ENCODE data around the gene GABRR3. TPM values are rescaled to one million over a fixed set of nuclear protein-coding genes. Genes with fewer than 3 reads are reported as not detected.

Gene GABRR3
- polyA plus RNA-seq, 1 of the 3 experiments (the other 2 are of a cell fraction), result not detected

DNA sequence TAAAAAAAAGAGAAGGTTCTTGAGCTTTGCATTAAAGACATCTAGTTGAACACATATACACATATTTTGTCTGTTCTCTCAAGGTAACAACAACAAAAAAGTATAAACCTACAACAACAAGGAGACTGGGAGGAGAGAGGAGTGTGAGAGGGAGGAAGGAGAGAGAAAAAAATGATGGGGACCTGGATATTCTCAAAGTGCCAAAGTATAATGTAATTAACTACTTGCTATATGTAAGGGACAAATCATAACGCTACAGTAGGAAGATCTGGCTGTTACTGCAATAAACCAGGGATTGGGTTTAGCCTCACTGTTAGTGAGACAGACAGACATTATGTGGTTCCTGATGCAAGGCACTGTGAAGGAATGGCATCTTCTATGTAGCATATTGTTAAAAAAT lies 14.2 kb upstream of the GABRR3 start:
- Histone ChIP-seq H3K9me2 (no peaks in the 10 kb centered on the region), H3K79me2 (ENCODE audit: insufficient read depth) (no peaks in the 10 kb centered on the region), H3K9me3 (no peaks in the 10 kb centered on the region), H4K20me1 (ENCODE audit: insufficient read depth) (no peaks in the 10 kb centered on the region), H3K4me3 (ENCODE audit: low read depth in 2 of 2, low read length in 1 of 2) (no peak overlapping the region), H3K36me3 (replicated peaks in 1 of 2; ENCODE audit: control insufficient read depth in 1 of 2, insufficient read depth in 2 of 2, low read length in 1 of 2) (no peaks in the 10 kb centered on the region), H3K27me3 (ENCODE audit: insufficient read depth) (no peaks in the 10 kb centered on the region; the same call in 1 of the 2 replicates), H3K4me2 (no peak overlapping the region), H3K27ac (ENCODE audit: low read depth in 2 of 2, low read length in 1 of 2) (no peak overlapping the region), H3K4me1 (ENCODE audit: control insufficient read depth in 1 of 2, insufficient read depth in 2 of 2, low read depth in 1 of 2, low read length in 1 of 2) (no peaks in the 10 kb centered on the region), H2AFZ (ENCODE audit: low read depth) (no peak overlapping the region), H3F3A (replicated peaks; ENCODE audit: insufficient read depth) (no peaks in the 10 kb centered on the region), H3K9ac (no peak overlapping the region)
- no peak for TF ChIP-seq ELF1 (IDR thresholded peaks at IDR 0.05)
- TF ChIP-seq SMC3 (IDR thresholded peaks at IDR 0.05; ENCODE audit: low read depth, low read length), result no peak
- no peak for TF ChIP-seq MAX (IDR thresholded peaks at IDR 0.05; ENCODE audit: low read depth)
- no peak for TF ChIP-seq MEF2A (IDR thresholded peaks at IDR 0.05; ENCODE audit: borderline replicate concordance, low read depth)
- DNase-seq, result no peak
- WGBS (ENCODE audit: low lambda C conversion rate), result 0% methylated on average over 1 of the region's 1 CpG
- ChIA-PET POLR2A (no interaction called here), CTCF (interaction anchor here (0.6 to 1.2 kb wide), 5 partner anchors 9 to 280 kb away, joined by 3 to 4 read pairs (median 3); no protein-coding TSS in a partner anchor)

DNA sequence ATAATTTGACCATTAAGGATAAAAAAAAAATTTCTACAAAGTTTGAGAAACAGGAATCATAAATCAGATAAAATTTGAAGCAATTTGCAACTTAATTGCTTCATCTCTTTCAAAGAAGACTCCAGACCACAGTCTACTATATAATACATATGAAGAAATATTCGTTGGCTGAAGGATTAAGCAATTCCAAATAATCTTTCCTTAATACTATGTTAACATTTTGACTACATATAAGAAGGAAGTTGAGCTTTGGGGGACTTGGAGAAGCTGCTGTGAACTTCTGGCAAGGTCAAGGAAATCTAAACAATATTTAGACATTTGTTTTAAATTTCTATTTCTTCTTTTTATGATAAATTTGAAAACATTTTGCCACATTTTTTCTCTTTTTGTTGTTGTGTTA lies 13.5 kb upstream of the GABRR3 start:
- Histone ChIP-seq H3K27ac (ENCODE audit: low read depth in 2 of 2, low read length in 1 of 2) (no peak overlapping the region), H3K36me3 (replicated peaks in 1 of 2; ENCODE audit: control insufficient read depth in 1 of 2, insufficient read depth in 2 of 2, low read length in 1 of 2) (no peaks in the 10 kb centered on the region), H3K4me1 (ENCODE audit: control insufficient read depth in 1 of 2, insufficient read depth in 2 of 2, low read depth in 1 of 2, low read length in 1 of 2) (no peaks in the 10 kb centered on the region), H3K4me3 (ENCODE audit: low read depth in 2 of 2, low read length in 1 of 2) (no peak overlapping the region), H2AFZ (ENCODE audit: low read depth) (no peak overlapping the region), H4K20me1 (ENCODE audit: insufficient read depth) (no peaks in the 10 kb centered on the region), H3K9ac (no peak overlapping the region), H3K27me3 (ENCODE audit: insufficient read depth) (no peaks in the 10 kb centered on the region; the same call in 1 of the 2 replicates), H3K79me2 (ENCODE audit: insufficient read depth) (no peaks in the 10 kb centered on the region), H3K4me2 (no peak overlapping the region), H3K9me2 (no peaks in the 10 kb centered on the region), H3K9me3 (no peaks in the 10 kb centered on the region), H3F3A (replicated peaks; ENCODE audit: insufficient read depth) (no peaks in the 10 kb centered on the region)
- ChIA-PET CTCF (interaction anchor here (0.7 to 1.4 kb wide), 5 partner anchors 9 to 280 kb away, joined by 3 to 9 read pairs (median 4); no protein-coding TSS in a partner anchor), POLR2A (no interaction called here)
- DNase-seq, result no peak
- TF ChIP-seq SMC3 (IDR thresholded peaks at IDR 0.05; ENCODE audit: low read depth, low read length), result no peak
- TF ChIP-seq, protein P1, sequence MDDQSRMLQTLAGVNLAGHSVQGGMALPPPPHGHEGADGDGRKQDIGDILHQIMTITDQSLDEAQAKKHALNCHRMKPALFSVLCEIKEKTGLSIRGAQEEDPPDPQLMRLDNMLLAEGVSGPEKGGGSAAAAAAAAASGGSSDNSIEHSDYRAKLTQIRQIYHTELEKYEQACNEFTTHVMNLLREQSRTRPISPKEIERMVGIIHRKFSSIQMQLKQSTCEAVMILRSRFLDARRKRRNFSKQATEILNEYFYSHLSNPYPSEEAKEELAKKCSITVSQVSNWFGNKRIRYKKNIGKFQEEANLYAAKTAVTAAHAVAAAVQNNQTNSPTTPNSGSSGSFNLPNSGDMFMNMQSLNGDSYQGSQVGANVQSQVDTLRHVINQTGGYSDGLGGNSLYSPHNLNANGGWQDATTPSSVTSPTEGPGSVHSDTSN (IDR thresholded peaks at IDR 0.05), result no peak
- TF ChIP-seq TCF12 (IDR thresholded peaks at IDR 0.05), result no peak
- TF ChIP-seq, protein P2, sequence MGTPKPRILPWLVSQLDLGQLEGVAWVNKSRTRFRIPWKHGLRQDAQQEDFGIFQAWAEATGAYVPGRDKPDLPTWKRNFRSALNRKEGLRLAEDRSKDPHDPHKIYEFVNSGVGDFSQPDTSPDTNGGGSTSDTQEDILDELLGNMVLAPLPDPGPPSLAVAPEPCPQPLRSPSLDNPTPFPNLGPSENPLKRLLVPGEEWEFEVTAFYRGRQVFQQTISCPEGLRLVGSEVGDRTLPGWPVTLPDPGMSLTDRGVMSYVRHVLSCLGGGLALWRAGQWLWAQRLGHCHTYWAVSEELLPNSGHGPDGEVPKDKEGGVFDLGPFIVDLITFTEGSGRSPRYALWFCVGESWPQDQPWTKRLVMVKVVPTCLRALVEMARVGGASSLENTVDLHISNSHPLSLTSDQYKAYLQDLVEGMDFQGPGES (IDR thresholded peaks at IDR 0.05; ENCODE audit: low read depth, low read length), result no peak
- TF ChIP-seq USF2 (IDR thresholded peaks at IDR 0.05; ENCODE audit: borderline replicate concordance, low read depth, low read length), result no peak
- TF ChIP-seq EZH2phosphoT487 (IDR thresholded peaks at IDR 0.05; ENCODE audit: borderline replicate concordance, low read depth), result no peak
- no peak for TF ChIP-seq RXRA (IDR thresholded peaks at IDR 0.05; ENCODE audit: borderline replicate concordance, low read depth)
- no peak for TF ChIP-seq ELF1 (IDR thresholded peaks at IDR 0.05)
- no peak for TF ChIP-seq EP300 (IDR thresholded peaks at IDR 0.05; ENCODE audit: borderline replicate concordance in 1 of 2, low read depth in 1 of 2, low read length in 1 of 2)
- no peak for TF ChIP-seq TEAD4 (IDR thresholded peaks at IDR 0.05; ENCODE audit: borderline replicate concordance, insufficient read depth)
- no peak for TF ChIP-seq GATA2 (CRISPR knock-in tag; IDR thresholded peaks at IDR 0.05)
- 0% methylated on average over 1 of the region's 1 CpG for WGBS (ENCODE audit: low lambda C conversion rate)
